IMR-90 (cell line): ENCODE measurements around the gene ENOX2. TPM values are rescaled to one million over a fixed set of nuclear protein-coding genes. Genes with fewer than 3 reads are reported as not detected.

ENCODE experiments used
- ATAC-seq: fragments of 200-7000 bp; cut with Tn5 transposase; 2 replicates; pipeline ENCODE4 v1.9.1; 2020; ENCODE audit warnings: low read depth, mild to moderate bottlenecking, moderate library complexity
- BruUV-seq: library from RNA; stranded (reverse); fragments of 400-500 nt; replicated peaks from 2 replicates; lab custom pipeline; 2021; lab: Mats Ljungman, UMichigan
- CTCF ChIA-PET: fragments of 300-600 bp; formaldehyde crosslinking; extraction: SDS; loops from one replicate; lab custom pipeline; 2021; ENCODE audit warnings: antibody characterized with exemption; lab: Yijun Ruan, JAX
- POLR2A ChIA-PET: fragments of 300-600 bp; sonication (Branson Sonifier 250); formaldehyde crosslinking; loops from one replicate; lab custom pipeline; 2022; ENCODE audit warnings: antibody characterized with exemption; ENCODE audit not compliant: unreplicated experiment; lab: Charles Lee
- DNase-seq: peaks from one replicate; pipeline ENCODE4 v3.0.0; 2013
- H2AFZ ChIP-seq: replicated peaks from 2 replicates; pipeline ENCODE3; 2013; ENCODE audit warnings: low read length, mild to moderate bottlenecking; ENCODE audit not compliant: poor library complexity
- H2AK5ac ChIP-seq: 2 replicates; pipeline ENCODE4 v1.6.1; 2013; ENCODE audit warnings: low read depth, low read length, inconsistent platforms
- H2AK9ac ChIP-seq: replicated peaks from 2 replicates; pipeline ENCODE3; 2013; ENCODE audit warnings: mild to moderate bottlenecking, low read depth, low read length, moderate library complexity; ENCODE audit not compliant: poor library complexity
- H2BK120ac ChIP-seq: 2 replicates; pipeline ENCODE4 v1.6.1; 2013; ENCODE audit warnings: low read depth, low read length, inconsistent platforms
- H2BK15ac ChIP-seq: 3 replicates; pipeline ENCODE4 v1.6.1; 2013; ENCODE audit warnings: low read depth, low read length, inconsistent platforms
- H2BK20ac ChIP-seq: 2 replicates; pipeline ENCODE4 v1.6.1; 2013; ENCODE audit warnings: low read depth, mild to moderate bottlenecking, inconsistent platforms, low read length, moderate library complexity
- H2BK5ac ChIP-seq: 2 replicates; pipeline ENCODE4 v1.6.1; 2013; ENCODE audit warnings: mild to moderate bottlenecking, low read depth, low read length, inconsistent platforms; ENCODE audit not compliant: poor library complexity, severe bottlenecking
- H3K14ac ChIP-seq: replicated peaks from 2 replicates; pipeline ENCODE4 v1.6.1; 2013; ENCODE audit warnings: low read depth, low read length, inconsistent platforms
- H3K18ac ChIP-seq: 2 replicates; pipeline ENCODE4 v1.6.1; 2013; ENCODE audit warnings: low read depth, low read length, control low read depth
- H3K23ac ChIP-seq: 2 replicates; pipeline ENCODE4 v1.6.1; 2013; ENCODE audit warnings: low read depth, low read length, inconsistent platforms
- H3K27ac ChIP-seq: 2 replicates; pipeline ENCODE4 v1.5.1; 2013; ENCODE audit warnings: mild to moderate bottlenecking, control low read depth, low read length; ENCODE audit not compliant: insufficient read depth
- H3K27me3 ChIP-seq: 2 replicates; pipeline ENCODE4 v1.6.1; 2013; ENCODE audit warnings: low read length; ENCODE audit not compliant: control insufficient read depth, insufficient read depth
- H3K36me3 ChIP-seq: 2 replicates; pipeline ENCODE4 v1.6.1; 2013; ENCODE audit warnings: low read length, mixed read lengths; ENCODE audit not compliant: control insufficient read depth, insufficient read depth
- H3K4ac ChIP-seq: 2 replicates; pipeline ENCODE4 v1.6.1; 2013; ENCODE audit warnings: low read depth, low read length, inconsistent platforms
- H3K4me1 ChIP-seq: 2 replicates; pipeline ENCODE4 v1.6.1; 2013; ENCODE audit warnings: low read length, mixed read lengths; ENCODE audit not compliant: control insufficient read depth, insufficient read depth
- H3K4me2 ChIP-seq: 2 replicates; pipeline ENCODE4 v1.6.1; 2013; ENCODE audit warnings: low read depth, mild to moderate bottlenecking, control low read depth, low read length, moderate library complexity
- H3K4me3 ChIP-seq: 2 replicates; pipeline ENCODE4 v1.5.1; 2013; ENCODE audit warnings: low read depth, mild to moderate bottlenecking, control low read depth, low read length, moderate library complexity; ENCODE audit not compliant: insufficient read depth
- H3K56ac ChIP-seq: 2 replicates; pipeline ENCODE4 v1.6.1; 2013; ENCODE audit warnings: low read length, inconsistent platforms; ENCODE audit not compliant: insufficient read depth; ENCODE audit errors: extremely low read depth
- H3K79me1 ChIP-seq, 2 experiments: 2 replicates each; pipeline ENCODE4 v1.6.1; 2013; ENCODE audit warnings: low read length in 2 of 2, inconsistent platforms in 1 of 2, low read depth in 1 of 2
- H3K9ac ChIP-seq: 2 replicates; pipeline ENCODE4 v1.6.1; 2013; ENCODE audit warnings: low read depth, low read length, control low read depth
- H3K9me1 ChIP-seq: 2 replicates; pipeline ENCODE4 v1.6.1; 2013; ENCODE audit warnings: low read length, inconsistent platforms; ENCODE audit not compliant: insufficient read depth
- H3K9me3 ChIP-seq: 2 replicates; pipeline ENCODE4 v1.6.1; 2013; ENCODE audit warnings: low read length; ENCODE audit not compliant: control insufficient read depth, insufficient read depth
- H4K20me1 ChIP-seq: 2 replicates; pipeline ENCODE4 v1.6.1; 2013; ENCODE audit warnings: low read length, inconsistent platforms; ENCODE audit not compliant: insufficient read depth
- H4K5ac ChIP-seq: 2 replicates; pipeline ENCODE4 v1.6.1; 2013; ENCODE audit warnings: mild to moderate bottlenecking, low read depth, low read length, control low read depth
- H4K8ac ChIP-seq, 2 experiments: 2 replicates each; pipeline ENCODE4 v1.6.1; 2013; ENCODE audit warnings: low read depth in 2 of 2, low read length in 2 of 2, control low read depth in 1 of 2, inconsistent platforms in 1 of 2
- H4K91ac ChIP-seq: 2 replicates; pipeline ENCODE4 v1.6.1; 2013; ENCODE audit warnings: low read depth, low read length, inconsistent platforms; ENCODE audit not compliant: insufficient read depth
- BHLHE40 ChIP-seq: fragments of 150-350 bp; IDR thresholded peaks from 2 replicates; pipeline ENCODE4 v1.6.1; 2016; ENCODE audit warnings: mild to moderate bottlenecking, low read depth, low read length
- CEBPB ChIP-seq: IDR thresholded peaks from 2 replicates; pipeline ENCODE4 v1.6.1; 2012; ENCODE audit warnings: low read depth, low read length, improper control_type of control experiment
- CHD1 ChIP-seq: IDR thresholded peaks from 2 replicates; pipeline ENCODE4 v1.6.1; 2012; ENCODE audit warnings: low read depth, low read length, improper control_type of control experiment
- CTCF ChIP-seq: conservative IDR thresholded peaks from 2 replicates; pipeline ENCODE4 v1.5.1; 2012; ENCODE audit warnings: mild to moderate bottlenecking, low read depth, low read length, improper control_type of control experiment
- ELK1 ChIP-seq: fragments of 150-350 bp; IDR thresholded peaks from 2 replicates; pipeline ENCODE4 v1.6.1; 2016; ENCODE audit warnings: low read depth, mild to moderate bottlenecking, low read length, moderate library complexity, borderline replicate concordance
- MAFK ChIP-seq: IDR thresholded peaks from 2 replicates; pipeline ENCODE4 v1.6.1; 2012; ENCODE audit warnings: low read depth, low read length, improper control_type of control experiment
- MAZ ChIP-seq: IDR thresholded peaks from 2 replicates; pipeline ENCODE4 v1.6.1; 2012; ENCODE audit warnings: low read depth, mild to moderate bottlenecking, low read length, improper control_type of control experiment, moderate library complexity, borderline replicate concordance
- MXI1 ChIP-seq: IDR thresholded peaks from 2 replicates; pipeline ENCODE4 v1.6.1; 2012; ENCODE audit warnings: low read depth, mild to moderate bottlenecking, low read length, moderate library complexity, borderline replicate concordance
- NFE2L2 ChIP-seq: fragments of 150-350 bp; IDR thresholded peaks from 2 replicates; pipeline ENCODE4 v1.6.1; 2016; ENCODE audit warnings: low read depth, mild to moderate bottlenecking, low read length
- POLR2A ChIP-seq: IDR thresholded peaks from 2 replicates; pipeline ENCODE4 v1.6.1; 2012; ENCODE audit warnings: mild to moderate bottlenecking, low read depth, low read length
- RAD21 ChIP-seq: IDR thresholded peaks from 2 replicates; pipeline ENCODE4 v1.6.1; 2012; ENCODE audit warnings: low read length, improper control_type of control experiment
- RCOR1 ChIP-seq: IDR thresholded peaks from 2 replicates; pipeline ENCODE4 v1.6.1; 2012; ENCODE audit warnings: mild to moderate bottlenecking, low read length, improper control_type of control experiment; ENCODE audit not compliant: insufficient replicate concordance
- SMC3 ChIP-seq: fragments of 150-350 bp; IDR thresholded peaks from 2 replicates; pipeline ENCODE4 v1.6.1; 2016; ENCODE audit warnings: low read depth, mild to moderate bottlenecking, antibody characterized with exemption, low read length, moderate library complexity
- USF2 ChIP-seq: fragments of 150-350 bp; IDR thresholded peaks from 2 replicates; pipeline ENCODE4 v1.6.1; 2017; ENCODE audit warnings: mild to moderate bottlenecking, antibody characterized with exemption, low read length, low read depth
- WGBS, 2 experiments: methylation state at CpG; one replicate each; pipeline versions ENCODE4 v1.1.5 to v1.1.7; 2013; ENCODE audit warnings: missing lambda C conversion rate in 2 of 2; ENCODE audit not compliant: insufficient read length in 1 of 2; ENCODE audit errors: extremely low coverage in 2 of 2; 5-methylcytosine and 5-hydroxymethylcytosine counted together
- dilution Hi-C: fragments of 300-500 bp; cut with HindIII; formaldehyde crosslinking; loops from one replicate; pipeline ENCODE4 v1.14.3; 2018; ENCODE audit warnings: low sequenced_read_pairs; ENCODE audit not compliant: unreplicated experiment
- in situ Hi-C: fragments of 300-500 bp; cut with MboI; formaldehyde crosslinking; loops from 3 replicates; pipeline ENCODE4 v1.14.3; 2019; ENCODE audit warnings: low sequenced_read_pairs, inconsistent platforms, mixed read lengths
- intact Hi-C: fragments of 100-400 bp; cut with micrococcal nuclease; formaldehyde crosslinking; loops from 2 replicates; pipeline ENCODE4 v1.10.0; 2022
- polyA plus RNA-seq, 3 experiments: library from polyadenylated mRNA; depleted of rRNA; stranded (reverse); fragments of >200 nt; gene quantifications; 2 replicates each; pipeline ENCODE4 v1.2.3, GENCODE V29; 2012; ENCODE audit warnings: low replicate concordance in 1 of 3
- total RNA-seq: library from RNA; depleted of rRNA; stranded (reverse); fragments of >200 nt; gene quantifications from 2 replicates; pipeline ENCODE4 v1.2.3, GENCODE V29; 2012

The ENOX2 gene
- total and polyA plus RNA-seq, 2 of the 4 experiments (the other 2 are of a cell fraction) = 6.3 to 11.8 TPM

GRCh38 chrX:130669233-130669632, 233.8 kb downstream of the ENOX2 start:
- Histone ChIP-seq H3K4me1 (no peaks in the 10 kb centered on the region; the same call in 1 of the 2 replicates), H3K27ac (peak overlapping the region; percentile 7; the same call in 1 of the 2 replicates), H4K5ac (peak overlapping the region; percentile 39; the same call in 1 of the 2 replicates), H2AFZ (no peak overlapping the region), H3K4ac (peak overlapping the region; percentile 46; the same call in 1 of the 2 replicates), H3K36me3 (no peaks in the 10 kb centered on the region), H4K20me1 (no peaks in the 10 kb centered on the region), H3K14ac (peak overlapping the region; percentile 60; the same call in 1 of the 2 replicates), H2BK20ac (peak overlapping the region; percentile 57; the same call in 1 of the 2 replicates), H4K91ac (peak overlapping the region; percentile 74; the same call in 1 of the 2 replicates), H2BK5ac (peak overlapping the region; percentile 82), H3K9me3 (no peaks in the 10 kb centered on the region), H4K8ac (peak overlapping the region; percentile 54 to 81), H2AK9ac (no peak overlapping the region), H3K23ac (peak overlapping the region; percentile 16; the same call in 1 of the 2 replicates), H3K27me3 (no peaks in the 10 kb centered on the region), H2AK5ac (no peak overlapping the region), H3K79me1 (no peaks in the 10 kb centered on the region), H2BK120ac (peak overlapping the region; percentile 86), H3K4me3 (no peak overlapping the region), H3K9ac (no peak overlapping the region), H3K18ac (peak overlapping the region; percentile 71), H3K4me2 (peak overlapping the region; percentile 48; the same call in 1 of the 2 replicates), H3K56ac (no peak overlapping the region), H3K9me1 (no peaks in the 10 kb centered on the region), H2BK15ac (peak overlapping the region; percentile 62; the same call in 1 of the 3 replicates)
- POLR2A ChIA-PET = no interaction called here
- intact Hi-C loops (no loop called here), dilution Hi-C loops (no loop called here), in situ Hi-C loops (no loop called here)
- no CpG with 5 or more reads among the region's 1 CpG for WGBS, 2 experiments
- no TSS peak for BruUV-seq
- peak; percentile 80 for ATAC-seq
- DNase-seq = peak; percentile 72
- TF ChIP-seq POLR2A = no peak
- no peak for TF ChIP-seq NFE2L2
- TF ChIP-seq USF2 = no peak
- no peak for TF ChIP-seq RCOR1
- TF ChIP-seq MAFK = no peak
- no peak for TF ChIP-seq MXI1
- TF ChIP-seq MAZ = no peak
- TF ChIP-seq BHLHE40 = peak; percentile 70
- no peak for TF ChIP-seq RAD21
- no peak for TF ChIP-seq CHD1
- no peak for TF ChIP-seq SMC3
- TF ChIP-seq ELK1 = no peak
- TF ChIP-seq CTCF = no peak
- TF ChIP-seq CEBPB = peak; percentile 89
- CTCF ChIA-PET = interaction anchor here (1.0 kb wide), 1 partner anchor 11 kb away, joined by 4 read pairs; no protein-coding TSS in a partner anchor
